ENCODE results near the gene AP2M1.

GRCh38 chr3:184222521-184222920, 47.9 kb downstream of the AP2M1 start:
- no peak for TF ChIP-seq POLR2A (IDR thresholded peaks at IDR 0.05)
- TF ChIP-seq POLR2AphosphoS5 (IDR thresholded peaks at IDR 0.05): no peak
- TF ChIP-seq CTCF (IDR thresholded peaks at IDR 0.05): no peak

All from upper lobe of left lung (tissue), 4 donors.